Endothelial cell (in vitro differentiated cells): Measurements from ENCODE around the gene HOGA1. TPM values are rescaled to one million over a fixed set of nuclear protein-coding genes. Genes with fewer than 3 reads are reported as not detected.

Source experiments
- DNase-seq: peaks from one replicate; pipeline ENCODE4 v3.0.0; 2021; ENCODE audit warnings: low spot score
- H3K27ac Mint-ChIP-seq: one replicate; pipeline ENCODE4 v1.8.0; 2021; ENCODE audit warnings: mixed read lengths, inconsistent platforms; ENCODE audit not compliant: unreplicated experiment
- H3K27me3 Mint-ChIP-seq: one replicate; pipeline ENCODE4 v1.8.0; 2021; ENCODE audit warnings: mild to moderate bottlenecking, moderate library complexity, mixed read lengths, inconsistent platforms; ENCODE audit not compliant: unreplicated experiment
- H3K36me3 Mint-ChIP-seq: one replicate; pipeline ENCODE4 v1.8.0; 2021; ENCODE audit warnings: mild to moderate bottlenecking, low read depth, mixed read lengths, inconsistent platforms; ENCODE audit not compliant: unreplicated experiment
- H3K4me1 Mint-ChIP-seq: one replicate; pipeline ENCODE4 v1.8.0; 2021; ENCODE audit warnings: mild to moderate bottlenecking, mixed read lengths, inconsistent platforms; ENCODE audit not compliant: unreplicated experiment
- H3K4me3 Mint-ChIP-seq: one replicate; pipeline ENCODE4 v1.8.0; 2021; ENCODE audit warnings: mild to moderate bottlenecking, mixed read lengths, inconsistent platforms; ENCODE audit not compliant: unreplicated experiment
- H3K9me3 Mint-ChIP-seq: one replicate; pipeline ENCODE4 v1.8.0; 2021; ENCODE audit warnings: mixed read lengths, inconsistent platforms; ENCODE audit not compliant: unreplicated experiment
- CTCF ChIP-seq: fragments of 200-600 bp; sonication (generic); IDR thresholded peaks from one replicate; pipeline ENCODE4 v1.5.0; 2021; ENCODE audit warnings: antibody characterized with exemption; ENCODE audit not compliant: unreplicated experiment
- total RNA-seq: library from RNA; stranded (reverse); fragmentation: NEBNext Ultra II Directional; extraction: Animal tissue kit (Norgen Biotek cat#: 25700); gene quantifications from one replicate; pipeline ENCODE4 v1.2.1, GENCODE V29; 2021; ENCODE audit not compliant: unreplicated experiment

The HOGA1 gene
- total RNA-seq, 1 donor from 2014 or later: 0.85 TPM

DNA sequence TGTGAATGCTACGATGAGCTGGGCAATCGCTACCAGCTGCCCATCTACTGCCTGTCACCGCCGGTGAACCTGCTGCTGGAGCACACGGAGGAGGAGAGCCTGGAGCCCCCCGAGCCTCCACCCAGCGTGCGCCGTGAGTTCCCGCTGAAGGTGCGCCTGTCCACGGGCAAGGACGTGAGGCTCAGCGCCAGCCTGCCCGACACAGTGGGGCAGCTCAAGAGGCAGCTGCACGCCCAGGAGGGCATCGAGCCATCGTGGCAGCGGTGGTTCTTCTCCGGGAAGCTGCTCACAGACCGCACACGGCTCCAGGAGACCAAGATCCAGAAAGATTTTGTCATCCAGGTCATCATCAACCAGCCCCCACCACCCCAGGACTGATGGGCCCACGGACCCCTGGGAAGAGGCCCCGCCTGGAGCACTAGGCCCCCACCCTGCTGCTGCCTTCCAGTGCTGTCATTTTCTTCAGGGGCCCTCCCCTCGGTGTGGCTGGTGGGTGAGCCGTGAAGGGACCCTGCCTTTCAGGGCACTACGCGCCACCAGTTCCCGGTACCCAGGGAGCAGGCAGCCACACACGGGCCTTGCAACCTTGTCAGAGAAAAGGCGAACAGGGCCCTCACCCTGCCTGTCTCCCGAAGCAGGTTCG is 13.9 kb upstream of the HOGA1 start:
- no peak overlapping the region for H3K27ac Mint-ChIP-seq
- H3K27me3 Mint-ChIP-seq: peaks cover 4% of the 10 kb centered on the region
- DNase-seq: no peak
- peaks cover 3% of the 10 kb centered on the region for H3K4me1 Mint-ChIP-seq
- H3K36me3 Mint-ChIP-seq: peaks cover 10% of the 10 kb centered on the region
- TF ChIP-seq CTCF: no peak
- no peaks in the 10 kb centered on the region for H3K9me3 Mint-ChIP-seq
- H3K4me3 Mint-ChIP-seq: no peak overlapping the region

DNA sequence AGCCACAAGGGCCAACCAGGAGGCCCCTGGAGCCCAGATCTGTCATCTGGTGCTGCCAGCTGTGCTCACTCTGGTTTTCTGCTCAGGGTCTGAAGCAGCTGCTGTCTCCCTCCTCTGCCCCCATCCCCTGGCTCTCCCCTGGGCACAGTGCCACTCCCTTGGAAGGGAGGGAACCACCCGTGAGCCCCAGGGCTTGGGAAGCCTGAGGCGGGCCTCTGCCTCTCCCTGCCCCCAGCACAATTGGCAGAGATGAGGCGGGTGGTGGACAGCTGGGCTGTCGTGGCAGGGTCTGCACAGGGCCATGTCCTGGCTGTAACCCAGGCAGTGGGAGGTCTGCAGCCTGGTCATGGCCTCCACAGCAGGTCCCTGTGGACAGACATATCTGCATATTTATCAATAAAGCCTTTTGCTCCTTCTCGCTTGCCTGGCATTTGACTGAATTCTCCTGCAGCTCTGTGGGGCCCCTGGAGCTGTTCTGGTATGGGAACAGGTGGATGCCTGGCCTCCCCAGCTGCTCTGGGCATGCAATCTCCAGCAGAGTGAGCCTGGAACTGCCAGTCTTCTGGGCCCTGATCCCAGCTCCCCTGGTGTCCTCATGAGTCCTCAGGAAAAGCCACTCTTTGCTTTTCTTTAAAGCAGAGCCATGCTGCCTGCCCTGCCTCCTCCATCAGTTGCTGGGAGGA is 13.3 kb upstream of the HOGA1 start:
- H3K27ac Mint-ChIP-seq: no peak overlapping the region
- no peak for TF ChIP-seq CTCF

DNA sequence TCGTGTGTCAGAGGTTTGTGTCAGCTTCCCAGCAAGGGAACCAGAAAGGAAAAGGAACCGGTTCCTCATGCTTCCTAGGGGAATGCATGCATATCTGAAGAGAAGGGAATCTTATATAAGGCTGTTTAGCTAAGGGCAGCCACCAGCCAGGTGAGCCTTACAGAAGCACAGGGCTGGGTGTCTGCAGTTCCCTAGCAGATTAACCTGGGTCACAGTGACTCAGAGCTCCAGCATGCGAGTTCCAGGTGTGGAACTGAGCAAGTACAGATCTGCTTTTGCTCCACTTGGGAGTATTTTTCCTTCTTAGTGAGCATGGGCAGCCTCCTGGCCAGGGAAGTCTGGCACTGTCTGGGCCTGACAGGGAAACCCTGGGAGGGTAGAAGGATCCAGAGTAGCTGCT is 12.6 kb upstream of the HOGA1 start:
- H3K36me3 Mint-ChIP-seq: peaks cover 10% of the 10 kb centered on the region
- no peak overlapping the region for H3K27ac Mint-ChIP-seq
- no peak for DNase-seq
- no peaks in the 10 kb centered on the region for H3K9me3 Mint-ChIP-seq
- H3K27me3 Mint-ChIP-seq: peaks cover 6% of the 10 kb centered on the region
- H3K4me3 Mint-ChIP-seq: no peak overlapping the region
- H3K4me1 Mint-ChIP-seq: peaks cover 3% of the 10 kb centered on the region
- no peak for TF ChIP-seq CTCF

More for the DNA sequence above, 13.3 kb upstream of the HOGA1 start:
- H3K4me1 Mint-ChIP-seq: peaks cover 3% of the 10 kb centered on the region
- H3K9me3 Mint-ChIP-seq: no peaks in the 10 kb centered on the region
- H3K36me3 Mint-ChIP-seq: peaks cover 10% of the 10 kb centered on the region
- H3K4me3 Mint-ChIP-seq: no peak overlapping the region
- peaks cover 4% of the 10 kb centered on the region for H3K27me3 Mint-ChIP-seq
- DNase-seq: no peak

DNA sequence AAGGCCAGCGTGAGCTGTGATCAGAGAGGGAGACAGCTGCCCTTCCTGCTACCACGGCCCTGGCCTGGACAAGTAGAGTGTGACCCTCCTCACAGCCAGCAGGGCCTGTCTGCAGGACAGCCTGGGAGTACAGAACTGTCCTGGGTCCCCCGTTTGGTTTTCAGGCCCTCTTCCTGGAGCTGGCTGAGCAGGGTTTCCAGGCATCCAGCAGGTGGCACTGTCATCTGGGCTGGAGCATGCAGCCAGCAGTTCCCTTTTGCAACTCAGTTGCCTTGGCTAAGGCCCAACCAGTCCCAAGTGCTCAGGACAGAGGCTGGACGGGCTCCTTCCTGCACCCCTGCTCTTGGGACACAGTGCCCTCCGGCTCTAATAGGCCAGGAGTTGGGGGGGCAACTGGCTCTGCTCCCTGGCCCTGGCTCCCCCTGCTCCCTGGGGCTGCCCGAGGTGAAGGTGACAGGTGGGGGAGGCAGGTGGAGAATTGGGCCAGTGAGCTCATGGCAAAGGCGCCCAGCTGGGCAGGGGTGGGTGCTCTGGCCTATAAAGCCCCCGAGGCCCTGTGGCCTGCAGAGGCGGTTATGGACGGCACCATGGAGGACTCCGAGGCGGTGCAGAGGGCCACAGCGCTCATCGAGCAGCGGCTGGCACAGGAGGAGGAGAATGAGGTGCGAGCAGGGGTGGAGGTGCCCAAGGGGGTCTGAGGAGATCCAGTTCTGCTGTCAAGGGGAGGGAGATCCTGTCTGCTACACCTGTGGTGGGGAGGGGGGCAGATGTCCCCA is 11.8 kb upstream of the HOGA1 start, which contains the start of gene ANKRD2:
ANKRD2 (plus strand) TSS at position 566 of the 776 bp plus-strand sequence; CDS start at position 576, 10 bp downstream.
- Mint-ChIP-seq H3K4me3 (no peak within 1 kb of the TSS), H3K9me3 (no peaks in the 10 kb centered on the region), H3K27me3 (peaks cover 6% of the 10 kb centered on the region), H3K27ac (no peak within 1 kb of the TSS), H3K36me3 (peaks cover 10% of the 10 kb centered on the region), H3K4me1 (peaks cover 3% of the 10 kb centered on the region)
- TF ChIP-seq CTCF: peak; percentile 63
- peak; percentile 77 for DNase-seq
